ENCODE results near the gene RHBDL3.

RHBDL3 gene

GRCh38 chr17:32266389-32267301, 1.0 kb downstream of the RHBDL3 start:
- DNase-seq (ENCODE audit: low spot score) = no peak

DNA sequence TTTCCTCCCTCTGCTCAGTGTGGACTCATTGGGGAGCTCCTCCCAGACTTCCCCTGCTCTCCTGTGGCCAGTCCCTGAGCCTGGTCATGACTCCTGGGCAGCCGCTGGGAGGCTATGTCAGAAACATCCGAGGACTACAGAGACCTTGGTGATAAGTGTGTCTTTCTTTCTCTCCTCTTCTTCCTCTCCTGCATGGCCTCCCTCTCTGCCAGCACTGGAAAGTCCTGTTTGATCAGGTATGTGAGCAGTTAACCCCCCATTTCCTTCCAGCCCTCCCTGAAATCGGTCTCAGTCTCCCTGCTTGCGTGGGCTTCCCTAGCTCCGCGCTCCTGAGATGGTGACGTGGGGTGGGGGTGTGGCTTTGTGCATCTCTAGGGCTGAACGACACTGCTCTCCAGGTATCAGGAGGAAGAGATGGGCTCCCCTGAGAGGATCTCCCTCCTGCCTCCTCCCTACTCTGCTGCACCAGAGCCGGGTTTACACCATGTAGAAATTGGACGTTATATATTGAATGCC, 2.1 kb downstream of the RHBDL3 start:
- no peak for DNase-seq (ENCODE audit: low spot score)

GRCh38 chr17:32268734-32269288, 3.2 kb downstream of the RHBDL3 start:
- DNase-seq (ENCODE audit: low spot score) = no peak

DNA sequence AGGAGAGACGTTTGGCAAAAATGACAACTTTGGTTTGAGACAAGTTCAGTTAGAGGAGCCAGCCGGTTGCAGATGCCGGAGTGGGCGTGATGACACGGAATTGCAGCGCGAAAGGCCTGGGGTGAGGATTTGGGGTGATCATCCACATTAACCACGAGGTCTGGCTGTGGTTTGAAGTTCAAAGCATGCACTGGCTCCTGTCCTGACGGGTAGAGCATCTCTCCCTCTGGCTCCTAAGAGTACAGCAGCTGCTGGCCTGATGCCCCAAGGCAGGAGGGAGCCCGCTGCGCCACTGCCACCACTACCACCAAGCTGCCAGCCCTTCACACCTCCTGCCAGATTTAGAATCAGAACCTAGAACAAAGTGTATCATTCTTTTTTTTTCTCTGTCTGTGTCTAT, 3.7 kb downstream of the RHBDL3 start:
- DNase-seq (ENCODE audit: low spot score) = peak; percentile 49

DNA sequence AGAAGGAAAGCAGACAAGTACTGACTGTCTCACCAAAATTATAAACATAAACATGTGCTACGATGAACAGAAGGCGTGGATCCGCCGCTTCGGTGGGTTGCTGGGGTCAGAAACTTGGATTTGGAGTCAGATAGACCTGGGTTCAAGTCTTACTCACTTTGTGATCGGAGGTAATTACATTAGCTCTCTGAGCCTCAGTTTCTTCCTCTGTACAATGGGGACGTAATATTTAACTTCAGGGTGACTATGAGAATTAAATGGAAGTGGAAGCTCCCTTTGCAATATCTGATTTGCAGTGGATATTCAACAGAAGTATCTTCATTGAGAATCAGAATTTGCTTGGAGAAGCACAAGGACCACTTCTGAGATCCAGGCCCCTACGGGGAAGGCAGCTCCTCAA, 6.2 kb downstream of the RHBDL3 start:
- DNase-seq (ENCODE audit: low spot score) = no peak

DNA sequence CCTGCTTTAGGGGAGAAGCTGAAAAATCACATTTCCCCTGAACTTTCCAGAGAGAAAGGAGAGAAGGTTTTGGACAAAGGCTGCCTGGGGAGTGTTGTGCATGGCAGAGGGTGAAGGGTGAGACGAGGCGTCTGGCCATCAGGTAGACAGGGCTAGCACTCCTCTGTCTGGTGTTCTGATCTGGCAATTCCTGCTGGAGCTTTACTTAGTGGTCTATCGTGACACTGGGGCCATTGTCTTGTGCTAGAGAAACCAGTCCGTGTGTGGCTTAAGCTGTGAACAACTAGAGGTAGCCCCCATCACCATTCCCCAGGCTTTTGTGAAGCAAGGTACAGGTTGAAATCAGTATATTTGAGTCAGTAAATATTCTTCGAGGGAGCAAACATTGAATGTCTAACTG, 8.5 kb downstream of the RHBDL3 start:
- no peak for DNase-seq (ENCODE audit: low spot score)

DNA sequence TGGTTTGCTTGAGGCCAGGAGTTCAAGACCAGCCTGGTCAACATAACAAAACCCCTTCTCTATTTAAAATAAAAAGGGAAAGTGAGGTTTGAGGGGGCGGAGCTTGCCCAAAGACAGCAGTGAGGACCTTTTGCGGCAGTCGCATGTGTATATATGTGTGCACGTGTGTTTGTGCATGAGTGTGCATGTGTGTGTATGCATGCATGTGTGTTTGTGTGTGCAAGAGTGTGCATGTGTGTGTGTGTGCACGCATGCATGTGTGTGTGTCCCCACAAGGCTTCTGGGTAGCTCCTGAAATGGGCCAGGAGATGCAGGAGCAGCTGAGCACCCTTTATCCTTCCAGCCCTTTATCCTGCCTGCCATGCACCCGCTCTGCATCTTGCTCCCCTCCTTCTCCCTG, 9.0 kb downstream of the RHBDL3 start:
- no peak for DNase-seq (ENCODE audit: low spot score)

- DNase-seq (ENCODE audit: low spot score) = no peak
Observed at GRCh38 chr17:32275060-32276042, 9.7 kb downstream of the RHBDL3 start.

DNA sequence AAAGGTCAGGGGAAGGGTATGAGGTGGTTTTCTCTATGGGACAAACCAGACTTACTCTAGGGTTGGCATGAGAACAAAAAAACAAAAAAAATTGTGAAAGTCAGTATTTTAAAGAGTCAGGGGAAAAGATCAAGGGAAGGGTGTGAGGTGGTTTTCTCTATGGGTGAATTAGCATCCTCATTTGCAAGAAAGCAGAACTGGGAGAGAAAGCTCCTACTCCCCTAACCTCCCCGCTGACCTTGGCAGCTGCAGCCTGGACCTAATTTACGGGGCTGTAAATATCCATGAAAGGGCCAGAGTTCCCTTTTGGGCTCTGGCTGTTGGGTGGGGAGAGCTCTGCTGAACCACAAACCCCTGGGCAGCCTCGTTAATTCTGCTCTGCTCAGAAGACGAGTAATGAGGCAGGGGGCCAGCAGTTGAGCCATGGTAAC, 10.6 kb downstream of the RHBDL3 start:
- DNase-seq (ENCODE audit: low spot score) = no peak

- DNase-seq (ENCODE audit: low spot score) = no peak
Observed at GRCh38 chr17:32277284-32277683, 11.7 kb downstream of the RHBDL3 start.

GRCh38 chr17:32278815-32279214, 13.2 kb downstream of the RHBDL3 start:
- no peak for DNase-seq (ENCODE audit: low spot score)

DNA sequence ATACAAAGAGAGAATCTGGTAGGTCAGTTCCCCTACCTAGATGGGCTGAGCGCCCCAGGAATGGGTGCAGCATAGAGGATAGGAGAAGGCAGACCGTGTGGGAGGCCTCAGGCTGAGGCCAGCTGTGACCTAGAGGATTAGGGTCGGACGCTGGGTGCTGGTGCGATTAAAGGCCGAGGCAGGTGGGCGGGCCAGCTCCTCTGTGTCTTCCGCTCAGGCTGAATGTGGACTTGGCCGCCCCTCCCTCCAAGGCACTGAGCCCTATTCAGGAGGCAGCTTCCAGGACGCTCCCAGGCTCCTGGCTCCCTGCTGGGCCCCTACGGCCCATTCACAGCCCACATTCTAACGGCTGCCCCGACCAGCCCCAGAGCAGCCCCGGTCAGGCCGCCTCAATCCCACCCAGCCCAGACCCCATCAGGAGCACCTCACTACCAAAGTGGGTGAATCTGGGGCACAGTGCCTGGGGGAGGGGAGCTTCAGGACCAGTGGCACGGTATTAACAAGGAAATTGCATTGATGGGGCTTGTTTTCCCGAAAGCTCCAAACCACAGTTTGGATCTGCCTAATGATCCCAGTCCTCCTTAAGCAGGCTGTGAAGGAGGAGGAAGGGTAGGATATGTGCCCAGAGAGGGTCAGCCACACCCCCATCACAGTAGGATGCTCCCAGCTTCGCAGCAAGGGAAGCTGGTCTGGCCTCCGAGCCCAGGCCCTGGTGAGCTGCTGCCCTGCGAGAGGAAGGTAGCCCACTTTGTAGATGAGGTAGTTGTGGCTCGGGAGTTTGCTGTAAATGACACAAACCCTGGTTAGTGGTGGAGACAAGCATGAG, 14.5 kb downstream of the RHBDL3 start:
- DNase-seq (ENCODE audit: low spot score) = no peak

- no peak for DNase-seq (ENCODE audit: low spot score)
Observed at GRCh38 chr17:32281011-32281451, 15.4 kb downstream of the RHBDL3 start.

GRCh38 chr17:32283745-32284201, 18.1 kb downstream of the RHBDL3 start:
- peak; percentile 64 for DNase-seq (ENCODE audit: low spot score)

DNA sequence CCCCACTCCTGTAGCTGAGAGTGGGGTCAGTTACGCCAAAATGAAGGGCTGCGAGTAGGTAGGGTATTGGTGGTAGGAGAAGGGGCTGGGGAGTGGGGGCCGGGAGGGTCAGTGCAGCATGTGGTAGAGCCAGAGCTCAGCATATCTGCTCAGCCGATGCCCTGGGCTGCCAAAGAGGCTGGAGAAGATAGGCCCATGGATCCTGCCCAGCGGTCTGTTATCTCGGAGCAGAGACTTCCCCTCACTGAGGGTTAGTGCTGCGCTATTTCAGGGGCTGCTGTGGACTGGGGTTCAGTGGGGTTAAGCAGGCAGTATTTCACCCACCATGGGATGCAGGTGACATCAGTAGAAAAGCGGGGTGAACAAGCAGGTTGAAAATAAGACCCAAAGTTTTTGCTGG, 19.7 kb downstream of the RHBDL3 start:
- DNase-seq (ENCODE audit: low spot score) = no peak

- peak; percentile 85 for DNase-seq (ENCODE audit: low spot score)
Observed at GRCh38 chr17:32285746-32286517, 20.3 kb downstream of the RHBDL3 start.

DNA sequence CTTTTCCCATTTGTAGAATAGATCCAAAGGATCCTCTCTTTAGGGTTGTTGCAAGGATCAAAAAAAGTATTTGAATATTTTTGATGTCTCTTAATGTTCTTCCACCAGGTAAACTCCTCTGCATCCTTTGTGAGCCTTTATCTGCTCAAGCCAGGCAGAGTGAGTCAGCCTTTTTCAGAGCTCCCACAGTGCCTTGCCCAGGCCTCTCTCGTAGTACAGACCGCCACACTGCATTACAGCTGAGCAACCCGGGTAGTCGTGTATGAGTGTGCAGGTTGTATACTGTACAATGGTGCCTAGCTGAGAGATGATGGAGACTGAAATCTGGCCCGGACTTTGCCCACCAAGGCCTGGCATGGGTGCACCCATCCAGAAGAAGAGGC, 20.9 kb downstream of the RHBDL3 start:
- DNase-seq (ENCODE audit: low spot score) = no peak

DNA sequence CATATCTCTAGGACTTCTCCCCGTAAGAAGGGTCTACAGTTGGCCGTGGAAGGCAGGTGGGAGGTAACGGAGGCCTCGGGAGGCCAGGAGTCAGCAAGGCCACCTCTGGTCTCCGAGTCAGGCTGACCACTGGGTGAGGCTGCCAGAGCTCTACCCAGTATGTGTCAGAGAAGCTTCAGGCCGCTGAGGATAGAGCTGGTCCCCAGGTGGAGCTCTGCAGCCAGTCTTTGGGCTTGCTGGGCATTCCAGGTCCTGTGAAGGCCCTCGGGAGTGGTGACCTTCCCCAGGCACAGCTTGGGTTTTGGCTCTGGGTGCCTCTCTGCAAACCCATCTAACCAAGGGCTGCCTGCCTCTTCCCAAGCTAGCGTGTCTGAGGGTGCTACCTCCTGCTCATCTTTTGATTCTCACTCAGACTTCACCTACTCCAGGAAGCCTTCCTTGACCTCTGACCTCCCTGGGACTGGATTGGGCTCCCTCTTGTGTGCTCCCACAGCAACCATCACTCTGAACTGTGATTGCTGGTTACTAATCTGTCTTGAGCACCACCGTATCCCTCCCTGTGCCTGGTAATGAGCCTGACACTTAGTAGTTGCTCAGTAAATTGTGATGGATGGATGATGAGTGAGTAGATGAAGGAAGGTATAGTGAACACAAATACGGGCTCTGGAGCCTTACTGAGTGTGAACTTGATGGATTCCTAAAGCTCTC, 22.3 kb downstream of the RHBDL3 start:
- DNase-seq (ENCODE audit: low spot score) = no peak

DNA sequence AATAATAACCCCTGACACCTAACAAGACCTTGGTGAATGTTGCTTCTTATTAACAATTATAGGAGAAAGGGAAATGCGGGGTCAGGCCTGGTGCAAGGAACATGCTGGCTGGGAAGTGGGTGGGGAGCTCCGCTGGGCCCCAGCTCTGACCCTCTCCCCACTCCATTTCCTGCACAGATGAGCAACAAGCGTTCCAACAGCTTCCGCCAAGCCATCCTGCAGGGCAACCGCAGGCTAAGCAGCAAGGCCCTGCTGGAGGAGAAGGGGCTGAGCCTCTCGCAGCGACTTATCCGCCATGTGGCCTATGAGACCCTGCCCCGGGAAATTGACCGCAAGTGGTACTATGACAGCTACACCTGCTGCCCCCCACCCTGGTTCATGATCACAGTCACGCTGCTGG, 23.0 kb downstream of the RHBDL3 start:
- DNase-seq (ENCODE audit: low spot score) = no peak
